ENCODE results near the gene COBL.

The COBL gene

GRCh38 chr7:51015581-51015980 is 301.0 kb downstream of the COBL start:
- TF ChIP-seq EP300 (IDR thresholded peaks at IDR 0.05; ENCODE audit: borderline replicate concordance): no peak

- TF ChIP-seq EGR1 (IDR thresholded peaks at IDR 0.05): no peak
- no peak for TF ChIP-seq CEBPB (IDR thresholded peaks at IDR 0.05)
- TF ChIP-seq EP300 (IDR thresholded peaks at IDR 0.05; ENCODE audit: borderline replicate concordance): no peak
- TF ChIP-seq NFIC (IDR thresholded peaks at IDR 0.05): no peak
- TF ChIP-seq, protein P1, sequence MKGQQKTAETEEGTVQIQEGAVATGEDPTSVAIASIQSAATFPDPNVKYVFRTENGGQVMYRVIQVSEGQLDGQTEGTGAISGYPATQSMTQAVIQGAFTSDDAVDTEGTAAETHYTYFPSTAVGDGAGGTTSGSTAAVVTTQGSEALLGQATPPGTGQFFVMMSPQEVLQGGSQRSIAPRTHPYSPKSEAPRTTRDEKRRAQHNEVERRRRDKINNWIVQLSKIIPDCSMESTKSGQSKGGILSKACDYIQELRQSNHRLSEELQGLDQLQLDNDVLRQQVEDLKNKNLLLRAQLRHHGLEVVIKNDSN (IDR thresholded peaks at IDR 0.05): no peak
- no peak for TF ChIP-seq TEAD4 (IDR thresholded peaks at IDR 0.05)
- no peak for TF ChIP-seq YY1 (IDR thresholded peaks at IDR 0.05; ENCODE audit: low read depth)
- no peak for TF ChIP-seq ZBTB7A (IDR thresholded peaks at IDR 0.05; ENCODE audit: low read depth)
- no peak for TF ChIP-seq RAD21 (IDR thresholded peaks at IDR 0.05; ENCODE audit: low read depth)
- TF ChIP-seq TAF1 (IDR thresholded peaks at IDR 0.05; ENCODE audit: low read depth): no peak
- TF ChIP-seq FOXM1 (IDR thresholded peaks at IDR 0.05; ENCODE audit: borderline replicate concordance, low read depth): no peak
- no peak for TF ChIP-seq CREB1 (IDR thresholded peaks at IDR 0.05; ENCODE audit: low read depth)
- TF ChIP-seq, protein P2, sequence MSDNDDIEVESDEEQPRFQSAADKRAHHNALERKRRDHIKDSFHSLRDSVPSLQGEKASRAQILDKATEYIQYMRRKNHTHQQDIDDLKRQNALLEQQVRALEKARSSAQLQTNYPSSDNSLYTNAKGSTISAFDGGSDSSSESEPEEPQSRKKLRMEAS (IDR thresholded peaks at IDR 0.05): no peak
- TF ChIP-seq REST (IDR thresholded peaks at IDR 0.05; ENCODE audit: low read depth): no peak
- TF ChIP-seq TCF12 (IDR thresholded peaks at IDR 0.05; ENCODE audit: low read depth): no peak
Measured at GRCh38 chr7:51014811-51015210, 301.8 kb downstream of the COBL start.

- TF ChIP-seq, protein P1 (IDR thresholded peaks at IDR 0.05): no peak
- TF ChIP-seq CREB1 (IDR thresholded peaks at IDR 0.05; ENCODE audit: low read depth) (no peak), ZBTB7A (IDR thresholded peaks at IDR 0.05; ENCODE audit: low read depth) (no peak), EP300 (IDR thresholded peaks at IDR 0.05; ENCODE audit: borderline replicate concordance) (no peak), FOXM1 (IDR thresholded peaks at IDR 0.05; ENCODE audit: borderline replicate concordance, low read depth) (no peak), YY1 (IDR thresholded peaks at IDR 0.05; ENCODE audit: low read depth) (no peak), CEBPB (IDR thresholded peaks at IDR 0.05) (no peak), TEAD4 (IDR thresholded peaks at IDR 0.05) (no peak), REST (IDR thresholded peaks at IDR 0.05; ENCODE audit: low read depth) (no peak), EGR1 (IDR thresholded peaks at IDR 0.05) (no peak), TCF12 (IDR thresholded peaks at IDR 0.05; ENCODE audit: low read depth) (no peak), NFIC (IDR thresholded peaks at IDR 0.05) (no peak), TAF1 (IDR thresholded peaks at IDR 0.05; ENCODE audit: low read depth) (no peak), RAD21 (IDR thresholded peaks at IDR 0.05; ENCODE audit: low read depth) (no peak)
Measured at GRCh38 chr7:51013861-51014511, 302.6 kb downstream of the COBL start.

DNA sequence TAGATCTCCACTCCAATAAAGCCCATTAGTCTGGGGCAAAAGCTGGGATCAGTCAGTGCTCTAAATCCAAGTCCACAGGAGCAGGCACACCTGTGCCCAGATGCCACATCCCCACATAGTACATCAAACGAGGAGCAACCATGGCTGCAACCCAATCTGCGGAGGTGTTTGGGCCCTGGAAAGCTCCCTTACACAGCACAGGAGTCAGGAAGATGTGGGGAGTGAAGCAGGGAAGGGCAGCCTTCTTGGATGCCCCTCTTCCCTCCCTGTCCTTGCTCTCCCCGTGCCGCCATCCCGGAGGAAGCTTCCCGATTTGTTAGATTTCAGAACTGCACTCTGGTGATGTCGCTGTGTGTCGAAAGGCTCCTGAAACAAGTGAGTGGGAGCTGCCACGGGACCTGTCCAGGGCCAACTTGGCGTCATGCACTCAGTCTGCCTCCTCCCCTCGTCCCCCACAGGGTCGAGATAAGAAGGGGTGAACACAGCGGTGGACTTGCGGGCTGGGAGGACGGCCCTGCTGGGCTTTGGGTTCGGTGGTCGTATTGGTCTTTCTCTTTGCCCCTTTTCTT is 303.3 kb downstream of the COBL start:
- TF ChIP-seq RAD21 (IDR thresholded peaks at IDR 0.05; ENCODE audit: low read depth) (no peak), YY1 (IDR thresholded peaks at IDR 0.05; ENCODE audit: low read depth) (no peak), EP300 (IDR thresholded peaks at IDR 0.05; ENCODE audit: borderline replicate concordance) (no peak)
- TF ChIP-seq, protein P1 (IDR thresholded peaks at IDR 0.05): no peak

DNA sequence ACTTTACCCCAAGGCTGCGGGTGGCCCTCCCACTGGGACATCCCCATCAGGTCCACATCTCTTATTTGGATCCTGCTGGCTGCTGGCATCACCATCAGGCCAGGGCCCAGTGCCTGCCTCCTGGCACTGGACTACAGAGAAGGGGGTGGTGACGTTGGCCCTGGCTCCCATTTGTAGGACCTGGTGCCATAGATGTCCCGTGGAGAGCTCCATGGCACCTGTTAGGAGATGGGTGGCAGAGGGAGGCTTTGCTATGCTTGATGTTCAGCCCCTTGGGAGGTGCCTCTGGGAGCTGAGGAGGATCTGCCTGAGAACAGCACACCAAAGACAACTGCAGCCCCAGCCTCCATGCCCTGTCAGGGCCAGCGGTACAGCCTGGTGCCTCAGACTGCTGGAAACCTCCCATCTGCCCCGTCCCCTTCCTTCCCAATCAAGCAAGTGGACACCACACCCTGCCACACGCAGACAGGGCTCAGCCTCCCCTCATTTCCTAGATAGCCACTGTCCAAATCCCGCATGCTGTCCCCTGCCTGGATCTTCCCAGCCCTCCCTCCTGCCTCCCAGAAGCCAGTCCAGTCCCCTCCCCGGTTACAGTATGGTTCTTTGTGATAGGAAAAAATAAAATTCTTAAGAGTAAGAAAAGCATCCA is 303.9 kb downstream of the COBL start:
- TF ChIP-seq TAF1 (IDR thresholded peaks at IDR 0.05; ENCODE audit: low read depth): no peak
- TF ChIP-seq CEBPB (IDR thresholded peaks at IDR 0.05): no peak
- no peak for TF ChIP-seq TEAD4 (IDR thresholded peaks at IDR 0.05)
- no peak for TF ChIP-seq RAD21 (IDR thresholded peaks at IDR 0.05; ENCODE audit: low read depth)
- TF ChIP-seq, protein P2 (IDR thresholded peaks at IDR 0.05): no peak
- TF ChIP-seq YY1 (IDR thresholded peaks at IDR 0.05; ENCODE audit: low read depth): no peak
- TF ChIP-seq, protein P1 (IDR thresholded peaks at IDR 0.05): no peak
- TF ChIP-seq FOXM1 (IDR thresholded peaks at IDR 0.05; ENCODE audit: borderline replicate concordance, low read depth): no peak
- TF ChIP-seq NFIC (IDR thresholded peaks at IDR 0.05): no peak
- no peak for TF ChIP-seq ZBTB7A (IDR thresholded peaks at IDR 0.05; ENCODE audit: low read depth)
- no peak for TF ChIP-seq CREB1 (IDR thresholded peaks at IDR 0.05; ENCODE audit: low read depth)
